NCI-H2081 (cell line): Measurements from ENCODE around the gene MUC20.
"Not testable (repeated sequence)": the region's sequence is repeated elsewhere in the genome, so short reads cannot be mapped to it uniquely, and the experiment has no call there.

Source experiments
- DNase-seq, 2 experiments: peaks; one replicate each; lab custom pipeline; 2025; lab: John Stamatoyannopoulos, UW

The MUC20 gene

DNA sequence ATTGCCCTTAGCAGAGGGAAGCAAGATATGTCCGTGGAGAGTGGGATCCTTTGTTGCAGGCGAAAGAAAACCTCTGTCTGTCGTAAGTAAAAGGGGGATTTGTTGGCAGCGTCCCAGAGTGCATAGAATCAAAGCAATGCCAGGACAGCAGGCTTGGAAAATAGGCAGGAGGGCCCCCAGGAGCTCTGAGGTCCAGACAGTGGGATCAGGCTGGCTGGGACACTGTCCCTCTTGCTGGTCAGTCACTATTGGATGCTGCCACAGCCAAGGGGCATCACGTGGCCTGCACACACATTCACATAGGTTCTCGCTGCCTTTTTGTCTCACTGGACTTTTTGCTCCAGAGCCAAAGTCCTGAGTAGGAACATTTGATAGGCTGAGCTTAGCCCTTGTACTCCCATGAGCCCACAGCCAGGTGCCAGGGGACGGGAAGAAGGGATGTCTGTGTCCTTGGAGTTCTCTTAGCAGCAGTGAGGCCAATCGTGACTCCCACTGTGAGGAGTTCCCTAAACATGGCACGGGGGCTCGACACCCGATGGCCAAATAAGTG lies 10.7 kb downstream of the MUC20 start:
- DNase-seq = no peak

DNA sequence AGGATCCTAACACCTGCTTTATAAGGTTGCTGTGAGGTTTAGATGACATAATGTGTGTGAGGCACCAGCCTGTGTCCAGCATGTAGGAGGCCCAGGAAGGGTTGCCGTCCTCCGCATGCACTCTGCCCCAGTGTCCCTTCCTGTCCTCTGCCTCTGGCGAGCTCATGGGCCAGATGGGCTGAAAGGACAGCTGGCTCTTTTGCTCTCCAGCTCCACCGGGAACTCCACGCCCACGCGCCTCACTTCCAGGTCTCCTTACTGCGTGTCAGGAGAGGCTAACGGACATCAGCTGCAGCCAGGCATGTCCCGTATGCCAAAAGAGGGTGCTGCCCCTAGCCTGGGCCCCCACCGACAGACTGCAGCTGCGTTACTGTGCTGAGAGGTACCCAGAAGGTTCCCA lies 12.2 kb downstream of the MUC20 start:
- no peak for DNase-seq

DNA sequence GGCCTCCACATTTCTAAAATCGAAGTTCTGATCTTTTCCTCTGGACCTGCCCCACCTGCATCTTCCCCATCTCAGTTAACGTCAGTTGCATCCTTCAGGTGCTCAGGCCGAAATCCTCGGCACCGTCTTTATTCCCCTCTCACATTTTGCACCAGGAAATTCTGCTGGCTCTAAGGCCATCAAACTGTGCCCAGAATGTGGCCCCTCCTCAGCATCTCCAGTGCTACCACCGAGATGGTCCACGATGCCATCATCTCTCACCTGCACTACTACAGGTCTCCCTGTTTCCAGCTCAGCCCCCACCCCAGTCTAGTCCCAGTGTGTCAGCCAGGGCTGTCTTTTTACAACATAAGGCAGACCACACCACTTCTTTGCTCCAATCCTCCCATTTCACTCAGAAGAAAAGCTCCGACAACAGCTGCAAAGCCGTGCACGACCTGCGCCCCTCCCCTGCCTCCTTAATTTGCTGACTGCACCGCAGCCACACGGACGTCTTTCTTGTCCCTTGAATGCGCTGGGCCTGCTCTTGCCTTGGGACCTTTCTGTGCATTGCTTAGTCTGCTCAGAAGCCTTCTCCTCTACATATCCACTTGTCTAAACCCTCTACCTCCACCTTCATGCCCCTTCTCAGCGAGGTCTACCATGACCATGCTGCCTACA lies 14.4 kb downstream of the MUC20 start:
- no peak for DNase-seq

DNA sequence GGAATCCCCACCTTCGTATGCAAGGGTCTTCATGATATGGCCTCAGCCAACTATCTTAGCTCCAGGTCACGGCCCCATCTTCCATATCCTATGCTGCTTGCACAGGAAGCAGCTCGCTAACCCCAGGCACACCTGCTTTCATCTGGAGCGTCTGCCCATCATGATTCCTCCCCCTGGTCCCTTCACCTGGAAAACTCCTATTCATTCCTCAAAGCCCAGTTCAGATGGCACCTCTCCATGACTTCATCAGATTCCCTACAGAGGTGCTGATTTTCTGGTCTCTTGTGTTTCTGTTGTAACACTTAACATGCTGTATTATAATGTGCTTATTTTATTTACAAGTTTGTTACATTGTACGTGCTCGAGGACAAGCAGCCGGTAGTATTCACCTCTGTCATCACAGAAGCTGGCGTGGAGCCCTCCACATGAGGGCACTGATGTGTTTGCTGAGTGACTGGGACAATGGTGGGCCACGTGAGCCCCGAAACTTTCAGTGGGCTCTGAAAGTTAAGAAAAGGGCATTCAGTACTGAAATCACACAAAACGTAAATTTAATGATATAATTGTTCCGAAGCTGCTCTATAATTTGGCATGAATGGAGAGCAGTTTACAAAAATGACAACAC lies 16.2 kb downstream of the MUC20 start:
- DNase-seq = no peak

DNA sequence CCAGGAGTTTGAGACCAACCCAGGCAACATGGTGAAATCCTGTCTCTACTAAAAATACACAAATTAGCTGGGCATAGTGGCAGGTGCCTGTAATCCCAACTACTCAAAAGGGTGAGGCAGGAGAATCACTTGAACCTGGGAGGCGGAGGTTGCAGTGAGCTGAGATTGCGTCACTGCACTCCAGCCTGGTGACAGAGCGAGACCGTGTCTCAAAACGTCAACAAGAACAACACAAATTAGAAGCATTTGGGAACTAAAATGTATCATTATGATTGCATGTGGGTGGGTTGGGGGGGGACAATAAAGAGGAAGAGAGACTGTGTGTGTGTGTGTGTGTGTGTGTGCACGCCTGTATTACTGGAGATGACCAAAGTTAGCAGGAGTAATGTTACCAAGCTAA lies 17.0 kb downstream of the MUC20 start:
- not testable (repeated sequence) for DNase-seq

DNA sequence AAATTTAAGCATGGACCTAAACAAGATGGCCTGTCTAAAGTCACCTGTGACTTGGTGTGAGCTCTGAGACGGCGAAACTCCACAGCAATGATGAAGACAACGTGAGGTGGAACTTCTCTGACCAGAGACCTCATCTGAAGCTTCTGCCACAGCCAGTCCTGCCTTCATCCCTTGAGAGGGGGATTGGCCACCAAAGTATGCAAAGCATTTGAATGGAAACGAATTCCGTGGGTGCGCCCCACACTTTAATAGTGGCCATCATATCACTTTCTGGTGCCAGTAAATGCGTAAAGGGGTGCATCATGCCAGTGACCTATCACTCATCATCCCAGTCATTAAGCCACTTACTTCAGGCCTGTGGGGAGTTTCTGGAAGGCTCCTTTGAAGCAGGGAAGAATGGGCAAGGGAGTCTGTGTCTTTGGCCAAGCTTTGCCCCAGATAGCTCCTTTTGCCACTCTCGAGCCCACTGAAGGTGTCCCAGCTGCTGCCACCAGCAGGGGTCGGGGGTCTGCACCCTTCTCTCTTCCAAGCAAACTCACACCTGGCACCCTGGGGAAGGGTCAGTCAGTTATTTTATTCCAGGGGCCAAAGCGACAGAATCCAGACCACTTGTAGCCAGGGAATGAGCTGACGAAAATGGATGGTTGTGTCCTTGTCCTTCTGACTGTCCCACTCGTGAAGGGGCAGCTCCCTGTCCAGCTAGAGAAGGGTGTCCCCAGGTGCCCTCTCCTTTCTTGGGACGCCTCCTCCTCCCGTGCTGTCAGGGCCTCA lies 17.7 kb downstream of the MUC20 start:
- no peak for DNase-seq

DNA sequence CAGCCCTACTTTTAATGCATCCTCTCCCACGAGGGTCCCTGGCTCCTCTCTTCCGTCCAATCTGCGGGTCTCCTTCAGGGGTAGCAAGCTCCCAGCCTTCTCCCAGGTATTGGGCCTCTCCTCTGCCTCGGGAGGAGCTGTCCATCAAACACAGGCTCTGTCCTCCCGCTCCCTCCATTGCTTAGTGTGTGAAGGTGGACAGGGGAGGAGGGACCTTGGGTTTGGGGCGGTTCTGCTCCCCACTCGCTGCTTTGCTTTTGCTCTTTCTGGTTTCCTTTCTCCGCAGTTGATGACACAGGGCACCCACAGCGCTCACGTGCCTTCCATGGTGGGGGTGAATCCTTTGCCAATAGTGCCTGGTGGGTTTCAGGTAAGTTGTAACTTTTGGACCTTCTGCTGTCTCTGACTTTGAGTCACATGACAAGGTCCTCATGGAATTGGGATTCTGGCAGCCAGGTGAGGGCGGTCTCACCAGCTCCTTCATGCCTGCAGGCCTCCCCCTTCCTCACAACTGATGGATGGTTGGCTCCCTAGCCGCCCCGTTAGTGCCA lies 18.9 kb downstream of the MUC20 start:
- DNase-seq = no peak

DNA sequence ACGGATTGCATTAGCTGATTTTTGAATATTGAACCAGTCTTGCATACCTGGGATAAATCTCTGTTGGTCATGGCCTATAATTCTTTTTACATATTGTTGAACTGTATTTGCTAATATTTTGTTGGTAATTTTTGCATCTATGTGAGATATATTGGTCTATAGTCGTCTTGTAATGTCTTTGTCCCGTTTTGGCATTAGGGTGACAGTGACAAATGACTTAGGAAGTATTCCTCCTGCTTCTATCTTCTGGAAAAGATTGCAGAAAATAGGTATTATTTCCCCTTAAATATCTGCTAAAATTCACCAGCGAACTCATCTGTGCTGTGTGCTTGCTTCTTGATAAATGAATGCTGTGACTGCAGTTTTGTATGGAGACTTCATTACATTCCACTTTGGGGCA lies 23.7 kb downstream of the MUC20 start:
- DNase-seq = no peak

DNA sequence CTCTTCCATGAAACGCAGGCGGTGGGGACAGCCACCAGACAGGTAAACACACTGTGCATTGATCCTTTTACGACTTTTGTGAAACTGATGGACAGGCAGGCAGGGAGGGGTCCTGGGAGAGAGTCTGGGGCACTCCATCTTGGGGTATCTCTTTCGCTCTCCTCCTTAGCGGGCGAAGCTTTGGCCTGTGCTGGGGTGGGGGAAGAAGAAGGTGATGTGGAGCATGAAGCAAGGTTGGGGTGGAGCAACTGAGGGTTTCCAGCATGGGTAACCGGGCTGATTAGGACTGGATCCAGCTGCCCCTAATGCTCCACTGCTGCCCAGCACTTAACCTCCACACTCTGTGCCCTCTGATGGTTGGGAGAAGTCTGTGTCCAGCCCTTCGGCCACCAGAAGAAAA lies 25.6 kb downstream of the MUC20 start:
- DNase-seq = no peak

DNA sequence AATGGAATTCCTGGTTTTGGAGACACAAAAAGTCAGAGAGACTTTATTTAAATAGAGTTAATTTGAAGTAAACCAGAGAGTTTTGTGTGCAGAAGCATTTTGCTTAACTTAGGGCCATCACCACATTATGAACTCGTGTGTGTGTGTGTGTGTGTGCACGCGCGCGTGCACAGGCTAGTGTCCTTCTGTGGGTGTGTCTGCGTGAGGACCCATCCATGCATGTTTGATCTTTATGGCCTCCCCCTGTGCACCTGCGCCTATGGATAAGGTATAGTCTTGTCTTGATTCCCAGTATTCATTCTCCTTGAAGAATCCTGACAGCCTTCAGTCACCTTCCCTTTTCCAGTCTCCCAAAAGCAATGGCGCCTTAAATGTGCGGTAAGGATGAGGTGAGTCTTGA lies 26.0 kb downstream of the MUC20 start:
- DNase-seq = no peak

DNA sequence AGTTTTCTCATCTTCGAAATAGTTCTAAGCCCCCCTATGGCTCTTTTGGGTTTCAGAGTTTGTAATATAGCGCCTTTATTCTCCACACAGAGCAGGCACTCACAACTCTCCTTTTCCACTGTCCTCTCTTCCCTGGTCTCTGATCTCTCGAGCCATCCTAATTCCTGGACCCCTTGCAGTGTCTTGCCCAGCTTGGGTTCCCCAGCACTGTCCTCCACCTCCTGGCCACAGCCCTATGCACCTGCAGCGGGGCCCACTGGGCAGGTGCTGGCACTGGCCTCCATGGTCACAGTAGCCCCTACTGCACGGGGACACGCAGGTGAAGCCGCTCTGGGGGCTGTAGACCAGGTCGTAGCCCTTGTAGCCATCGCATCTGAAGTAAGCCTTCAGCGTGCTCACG lies 27.9 kb downstream of the MUC20 start:
- no peak for DNase-seq

DNA sequence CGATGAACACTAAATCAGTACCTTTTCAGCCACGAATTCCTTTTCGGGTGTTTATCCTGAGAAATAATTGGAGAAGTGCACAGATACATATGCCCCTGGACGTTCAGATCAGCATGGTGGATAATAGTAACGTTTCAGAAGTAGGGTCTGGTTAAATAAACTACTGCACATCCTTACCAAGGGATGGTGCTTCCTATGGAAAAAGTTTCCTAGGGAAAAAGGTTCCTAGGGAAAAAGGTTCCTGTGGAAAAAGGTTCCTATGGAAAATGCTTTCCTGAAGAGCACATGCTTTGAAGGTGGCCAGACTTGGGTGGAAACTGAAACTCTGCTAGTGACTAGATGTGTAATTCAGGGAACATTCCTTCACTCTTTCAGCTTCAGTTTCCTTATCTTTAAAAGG lies 28.3 kb downstream of the MUC20 start:
- not testable (repeated sequence) for DNase-seq

DNA sequence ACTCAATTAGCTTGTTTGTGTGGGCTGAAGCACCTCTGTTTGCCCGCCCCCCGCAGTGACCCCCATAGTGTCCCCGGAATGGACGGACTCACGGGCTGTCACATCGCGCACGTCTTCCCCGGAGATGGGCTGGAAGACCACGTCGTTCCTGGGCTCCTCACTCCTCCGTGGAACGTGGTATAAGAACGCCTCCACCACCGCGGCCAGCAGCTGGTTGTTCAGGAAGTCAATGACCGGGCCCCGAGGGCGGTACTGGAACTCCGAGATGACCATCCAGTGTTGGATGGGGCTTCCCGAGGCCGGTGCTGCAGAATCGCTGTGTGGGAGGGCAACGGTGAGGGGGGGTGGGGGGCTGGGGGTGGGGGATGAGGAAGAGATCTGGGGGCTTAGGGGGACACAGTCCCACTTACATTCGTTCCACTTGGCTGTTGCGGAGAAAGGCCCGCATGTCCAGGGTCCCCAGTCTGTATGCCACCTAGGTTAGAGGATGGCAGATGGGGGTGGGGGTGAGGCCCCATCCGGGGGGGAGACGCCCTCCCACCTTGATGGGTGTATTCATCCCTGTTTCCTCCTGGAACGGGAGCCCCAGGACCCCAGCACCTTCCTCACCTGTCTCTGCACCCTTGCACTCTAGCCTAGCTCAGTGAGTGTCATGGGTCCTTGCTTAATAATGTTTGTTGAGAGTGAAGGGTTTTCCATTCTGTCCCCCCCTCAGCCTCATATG lies 30.2 kb downstream of the MUC20 start:
- DNase-seq = no peak

DNA sequence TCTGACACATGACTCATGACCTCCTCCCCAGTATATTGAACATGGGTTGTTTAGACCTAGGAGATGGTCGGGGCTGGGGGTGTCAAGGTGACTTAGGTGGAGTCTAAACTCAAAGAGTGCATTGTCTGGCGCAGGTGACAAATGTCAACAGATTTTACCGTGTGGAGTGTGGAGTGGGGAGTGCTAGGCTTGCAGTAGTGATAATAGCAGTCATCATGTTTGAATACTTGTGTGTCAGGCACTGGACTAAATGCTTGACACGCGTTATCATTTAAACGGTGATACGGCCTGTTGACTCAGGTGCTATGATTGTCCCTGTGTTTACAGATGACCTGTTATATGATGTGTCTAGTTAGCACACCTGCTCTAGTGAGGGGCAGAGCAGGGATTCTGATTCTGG lies 30.8 kb downstream of the MUC20 start:
- peak; percentile 76 to 95 for DNase-seq

DNA sequence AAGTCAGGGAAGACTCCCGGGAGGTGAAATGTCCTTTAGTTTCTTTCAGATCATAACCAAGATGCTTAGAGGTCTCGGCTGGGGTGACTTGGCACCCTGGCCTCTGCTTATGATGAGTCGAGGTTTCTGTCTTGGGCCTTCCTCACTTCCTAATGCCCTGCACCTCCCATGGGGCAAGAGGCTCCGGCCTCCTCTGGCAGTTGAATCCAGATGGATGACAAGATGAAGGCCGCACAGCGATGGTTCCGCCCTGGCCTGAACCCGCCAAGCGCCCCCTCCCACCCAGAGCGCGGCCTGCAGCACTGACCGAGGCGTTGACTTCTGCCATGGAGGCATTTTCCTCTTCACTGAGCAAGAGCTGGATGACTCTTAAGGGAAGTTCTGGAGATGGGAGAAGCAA lies 31.3 kb downstream of the MUC20 start:
- DNase-seq = no peak

DNA sequence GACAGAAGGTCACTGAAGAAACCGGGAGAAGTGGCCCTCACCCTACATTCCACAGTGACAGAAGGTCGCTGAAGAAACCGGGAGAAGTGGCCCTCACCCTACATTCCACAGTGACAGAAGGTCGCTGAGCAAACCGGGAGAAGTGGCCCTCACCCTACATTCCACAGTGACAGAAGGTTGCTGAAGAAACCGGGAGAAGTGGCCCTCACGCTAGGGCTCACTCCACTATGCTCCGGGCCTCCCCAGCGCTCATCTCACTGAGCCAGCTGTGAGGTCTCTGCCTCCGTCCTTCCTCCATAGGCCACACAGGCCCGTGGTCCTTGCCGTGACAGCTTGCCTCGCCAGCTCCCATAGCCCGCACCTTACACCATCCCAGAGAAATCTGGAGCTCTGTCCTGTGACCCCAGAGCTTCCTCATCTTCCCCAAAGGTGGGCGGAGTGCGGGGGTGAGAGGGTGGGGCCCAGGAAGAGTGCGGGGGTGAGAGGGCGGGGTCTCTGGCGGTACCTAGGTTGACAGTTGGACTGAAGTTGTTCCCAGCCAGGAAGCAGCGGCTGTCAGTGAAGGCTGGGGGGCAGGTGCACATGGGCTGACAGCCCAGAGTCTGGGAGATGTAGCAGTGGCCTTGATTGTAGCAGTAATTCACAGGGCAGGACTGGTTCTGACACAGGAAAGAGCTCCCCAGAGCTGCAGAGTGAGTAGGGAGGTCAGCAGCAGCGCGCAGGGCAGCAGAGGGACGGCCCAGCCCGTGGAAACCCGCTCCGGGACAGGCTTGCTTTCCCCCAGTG lies 32.0 kb downstream of the MUC20 start:
- DNase-seq = peak in 1 of 2 experiments; percentile 39

DNA sequence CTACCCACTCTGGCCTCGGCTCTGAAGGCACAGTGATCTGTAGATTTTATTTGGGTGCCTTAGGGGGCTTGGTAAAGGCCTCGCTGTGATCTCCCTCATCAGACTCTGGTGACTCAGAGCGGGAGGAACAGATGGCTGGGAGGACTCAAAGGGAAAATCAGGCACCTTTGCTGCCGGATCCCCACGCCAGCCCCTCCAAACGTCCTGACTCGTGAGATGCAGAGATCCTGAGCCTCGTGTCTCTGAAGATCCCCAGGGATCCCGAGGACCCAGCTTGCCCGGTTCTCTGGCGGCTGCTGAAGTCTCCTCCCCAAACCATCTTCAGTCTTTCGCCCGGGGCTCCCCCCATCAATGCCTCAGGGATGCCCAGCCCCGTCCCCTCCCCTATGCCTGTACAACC lies 32.8 kb downstream of the MUC20 start:
- DNase-seq = no peak

DNA sequence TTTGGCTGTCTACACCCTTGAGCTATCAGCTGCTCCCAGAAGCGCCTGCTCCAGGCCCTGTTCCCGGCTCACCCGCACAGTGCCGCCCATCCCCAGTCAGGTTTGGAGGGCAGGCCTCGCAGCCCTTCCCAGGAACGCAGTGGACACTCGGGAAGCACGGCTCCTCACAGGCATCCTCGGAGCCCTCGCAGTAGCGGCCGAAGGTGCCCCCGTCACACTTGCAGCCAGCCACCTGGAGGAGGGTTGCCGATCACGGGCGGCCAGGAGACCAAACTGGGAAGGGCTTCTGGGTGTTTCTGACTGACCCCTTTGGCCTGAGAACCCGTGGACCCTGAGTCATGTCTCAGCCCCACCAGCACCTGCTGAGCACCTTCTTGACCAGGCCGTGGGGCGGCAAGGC lies 33.4 kb downstream of the MUC20 start:
- no peak for DNase-seq

DNA sequence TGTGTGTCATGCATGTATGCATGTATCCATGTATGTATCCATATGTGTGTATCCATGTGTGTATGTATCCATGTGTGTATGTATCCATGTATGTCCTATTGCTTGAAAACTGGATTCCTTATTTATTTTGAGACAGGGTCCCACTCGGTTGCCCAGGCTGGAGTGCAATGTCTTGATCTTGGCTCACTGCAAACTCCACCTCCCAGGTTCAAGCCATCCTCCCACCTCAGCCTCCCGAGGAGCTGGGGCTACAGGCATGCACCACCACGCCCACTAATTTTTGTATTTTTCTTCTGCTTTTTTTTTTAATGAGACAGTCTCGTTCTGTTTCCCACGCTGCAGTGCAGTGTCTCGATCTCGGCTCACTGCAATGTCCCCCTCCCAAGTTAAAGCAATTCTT lies 34.1 kb downstream of the MUC20 start:
- DNase-seq = no peak

DNA sequence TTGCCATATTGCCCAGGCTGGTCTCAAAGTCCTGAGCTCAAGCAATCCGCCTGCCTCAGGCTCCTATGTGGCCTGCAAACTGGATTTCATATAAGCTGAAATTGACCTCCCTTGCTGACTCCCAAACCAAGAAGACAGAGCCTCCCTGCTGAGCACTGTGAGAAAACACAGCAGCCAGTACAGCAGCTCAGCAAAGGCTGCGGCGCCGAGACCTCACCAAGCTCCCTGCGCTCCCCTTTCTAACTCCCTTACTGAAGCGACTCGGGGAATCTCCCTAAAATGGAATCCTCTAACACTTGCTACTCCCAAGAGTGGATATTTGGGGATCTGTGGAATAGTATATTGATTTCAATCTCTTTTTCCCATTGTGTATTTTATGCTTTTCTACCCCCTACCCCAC lies 34.6 kb downstream of the MUC20 start:
- DNase-seq = no peak
